T-helper 22 cell (primary cell): ENCODE results near the gene HDAC4.

Experiments used
- DNase-seq: peaks from one replicate; pipeline ENCODE4 v3.0.0-alpha.2; 2020; ENCODE audit warnings: low read depth

HDAC4 gene

GRCh38 chr2:239169311-239170048, 231.3 kb downstream of the HDAC4 start:
- no peak for DNase-seq

GRCh38 chr2:239168575-239168974, 232.2 kb downstream of the HDAC4 start:
- DNase-seq = no peak

- DNase-seq = no peak
Observed at GRCh38 chr2:239167766-239168444, 232.9 kb downstream of the HDAC4 start.

- no peak for DNase-seq
Observed at GRCh38 chr2:239167011-239167673, 233.7 kb downstream of the HDAC4 start.

- no peak for DNase-seq
Observed at GRCh38 chr2:239166201-239166834, 234.5 kb downstream of the HDAC4 start.

- DNase-seq = no peak
Observed at GRCh38 chr2:239165206-239165831, 235.5 kb downstream of the HDAC4 start.

GRCh38 chr2:239164335-239164871, 236.4 kb downstream of the HDAC4 start:
- DNase-seq = peak; percentile 11

GRCh38 chr2:239163688-239164334, 237.0 kb downstream of the HDAC4 start:
- no peak for DNase-seq

- no peak for DNase-seq
Observed at GRCh38 chr2:239162976-239163687, 237.7 kb downstream of the HDAC4 start.

- DNase-seq = no peak
Observed at GRCh38 chr2:239162141-239162821, 238.5 kb downstream of the HDAC4 start.

GRCh38 chr2:239161711-239162140, 239.1 kb downstream of the HDAC4 start:
- DNase-seq = no peak

- no peak for DNase-seq
Observed at GRCh38 chr2:239160226-239161143, 240.3 kb downstream of the HDAC4 start.

- DNase-seq = no peak
Observed at GRCh38 chr2:239159476-239159911, 241.3 kb downstream of the HDAC4 start.

- DNase-seq = no peak
Observed at GRCh38 chr2:239158641-239159475, 242.0 kb downstream of the HDAC4 start.

- DNase-seq = no peak
Observed at GRCh38 chr2:239157771-239158170, 243.0 kb downstream of the HDAC4 start.

GRCh38 chr2:239157269-239157668, 243.6 kb downstream of the HDAC4 start:
- no peak for DNase-seq

GRCh38 chr2:239156516-239157265, 244.1 kb downstream of the HDAC4 start:
- DNase-seq = no peak
